GM19452 (cell line): ENCODE measurements around the gene CD3E.

Source experiments
- ATAC-seq: cut with Tn5 transposase; IDR thresholded peaks from one replicate; pipeline ENCODE4 v1.9.1; 2021; ENCODE audit not compliant: unreplicated experiment

Gene CD3E

DNA sequence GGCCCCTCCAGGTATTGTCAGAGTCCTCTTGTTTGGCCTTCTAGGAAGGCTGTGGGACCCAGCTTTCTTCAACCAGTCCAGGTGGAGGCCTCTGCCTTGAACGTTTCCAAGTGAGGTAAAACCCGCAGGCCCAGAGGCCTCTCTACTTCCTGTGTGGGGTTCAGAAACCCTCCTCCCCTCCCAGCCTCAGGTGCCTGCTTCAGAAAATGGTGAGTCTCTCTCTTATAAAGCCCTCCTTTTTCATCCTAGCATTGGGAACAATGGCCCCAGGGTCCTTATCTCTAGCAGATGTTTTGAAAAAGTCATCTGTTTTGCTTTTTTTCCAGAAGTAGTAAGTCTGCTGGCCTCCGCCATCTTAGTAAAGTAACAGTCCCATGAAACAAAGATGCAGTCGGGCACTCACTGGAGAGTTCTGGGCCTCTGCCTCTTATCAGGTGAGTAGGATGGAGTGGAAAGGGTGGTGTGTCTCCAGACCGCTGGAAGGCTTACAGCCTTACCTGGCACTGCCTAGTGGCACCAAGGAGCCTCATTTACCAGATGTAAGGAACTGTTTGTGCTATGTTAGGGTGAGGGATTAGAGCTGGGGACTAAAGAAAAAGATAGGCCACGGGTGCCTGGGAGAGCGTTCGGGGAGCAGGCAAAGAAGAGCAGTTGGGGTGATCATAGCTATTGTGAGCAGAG is at the start of gene CD3E:
CD3E (plus strand) TSS at position 163 of the 681 bp plus-strand sequence; CDS start at position 386, 223 bp downstream.
- ATAC-seq = no peak

DNA sequence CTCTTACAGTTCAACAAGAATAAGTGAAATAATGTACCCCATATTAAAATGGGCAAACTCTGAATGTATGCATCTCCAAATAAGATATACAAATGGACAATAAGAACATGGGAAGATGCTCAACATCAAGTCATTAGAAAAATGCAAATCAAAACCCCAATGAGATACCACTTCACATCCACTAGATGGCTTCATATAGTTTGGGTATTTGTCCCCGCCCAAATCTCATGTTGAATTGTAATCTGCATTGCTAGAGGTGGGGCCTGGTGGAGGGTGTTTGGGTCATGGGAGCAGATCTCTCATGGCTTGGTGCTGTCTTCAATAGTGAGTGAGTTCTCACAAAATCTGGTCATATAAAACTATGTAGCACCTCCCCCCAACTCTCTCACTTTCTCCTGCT is 46.1 kb upstream of the CD3E start:
- no peak for ATAC-seq

DNA sequence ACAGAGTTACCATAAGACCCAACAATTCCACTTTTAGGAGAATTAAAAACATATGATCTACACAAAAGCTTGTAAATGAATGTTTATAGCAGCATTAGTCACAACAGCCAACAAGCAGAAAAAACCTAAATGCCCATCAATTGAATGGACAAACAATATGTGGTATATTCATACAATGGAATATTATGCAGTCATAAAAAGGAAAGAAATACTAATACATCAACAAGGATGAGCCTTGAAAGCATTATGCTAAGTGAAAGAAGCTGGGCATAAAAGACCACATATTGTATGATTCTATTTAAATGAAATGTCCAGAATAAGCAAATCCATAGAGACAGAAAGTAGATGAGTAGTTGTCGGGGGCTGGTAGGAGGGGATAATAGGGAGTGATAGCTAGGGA is 45.4 kb upstream of the CD3E start:
- no peak for ATAC-seq

DNA sequence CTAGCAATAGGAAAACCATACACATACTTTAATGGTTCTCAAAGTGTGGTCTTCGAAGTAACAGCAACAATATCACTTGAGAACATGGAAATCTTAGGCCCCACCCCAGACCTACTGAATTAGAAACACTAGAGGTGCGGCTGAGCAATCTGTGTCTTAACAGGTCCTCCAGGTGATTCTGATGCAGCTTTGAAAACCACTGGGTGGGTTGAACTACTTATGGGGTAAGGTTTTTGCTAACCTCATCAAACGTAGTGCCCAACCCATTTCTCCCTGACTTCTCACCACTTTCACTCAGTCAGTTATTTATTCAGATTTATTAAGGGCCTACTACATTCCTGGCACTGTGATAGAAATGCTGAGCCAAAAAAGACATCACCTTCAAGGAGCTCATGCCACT is 44.2 kb upstream of the CD3E start:
- no peak for ATAC-seq

DNA sequence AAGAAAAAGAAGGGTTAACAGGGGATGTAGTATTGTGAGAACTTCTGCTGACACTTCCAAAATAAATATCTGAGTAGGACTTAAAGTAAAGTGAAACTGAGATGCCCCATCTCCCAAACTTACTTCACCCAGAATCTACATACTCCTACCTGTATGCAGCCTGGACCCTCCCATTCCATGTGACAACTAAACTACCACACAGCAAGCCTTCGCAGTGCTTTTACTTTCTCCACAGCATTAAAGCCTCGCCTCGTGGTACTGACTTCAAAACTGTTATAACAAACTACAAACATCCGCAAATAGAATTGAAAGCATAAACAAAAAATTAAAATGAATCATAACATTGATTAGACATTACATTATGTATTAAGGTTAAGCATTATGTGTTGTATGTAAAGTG is 41.4 kb upstream of the CD3E start:
- ATAC-seq = no peak

DNA sequence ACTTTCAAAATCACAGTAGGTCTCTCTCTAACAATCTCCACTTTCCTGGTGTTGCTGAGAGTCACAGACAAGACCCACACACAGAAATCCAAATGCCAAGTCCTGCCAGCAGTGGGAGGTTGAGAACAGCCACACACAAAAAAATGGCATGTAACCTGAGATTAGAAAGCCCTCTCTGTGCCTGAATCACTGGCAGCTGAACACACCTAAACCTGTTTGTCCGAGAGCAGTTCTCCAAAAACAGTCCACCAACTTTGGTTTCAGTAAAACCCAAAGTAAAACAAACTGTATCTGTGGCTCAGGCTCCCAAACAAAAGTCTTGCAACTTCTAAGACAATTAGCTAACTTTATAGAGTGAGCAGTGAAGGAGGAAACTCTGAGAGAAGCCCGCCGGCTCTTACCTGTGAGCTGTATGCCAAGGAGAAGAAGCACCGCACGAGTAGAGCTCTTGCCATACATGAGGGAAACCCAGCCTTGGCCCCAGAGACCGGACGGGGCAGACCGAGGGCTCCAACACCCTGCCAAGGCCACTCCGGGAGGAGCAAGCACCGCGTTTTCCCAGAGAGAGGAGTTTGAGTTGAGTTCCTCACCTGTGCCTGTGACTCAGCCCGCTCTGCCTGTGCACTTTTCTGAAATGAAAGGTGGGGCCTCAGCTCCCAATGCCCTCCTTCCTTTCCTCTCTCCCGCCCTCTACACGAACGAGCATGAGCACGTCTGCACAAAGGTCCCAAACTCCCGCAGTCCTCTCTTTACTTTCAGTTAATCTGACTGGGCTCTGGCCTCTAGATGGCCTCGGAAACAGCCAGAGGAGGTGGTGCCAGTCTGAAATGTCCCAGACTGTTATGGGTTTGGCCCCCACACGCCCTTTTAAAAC is 40.6 kb upstream of the CD3E start, which contains the start of gene MPZL2:
MPZL2 (minus strand) TSS at position 603 of the 874 bp plus-strand sequence; CDS start at position 459, 144 bp downstream.
- no peak for ATAC-seq

DNA sequence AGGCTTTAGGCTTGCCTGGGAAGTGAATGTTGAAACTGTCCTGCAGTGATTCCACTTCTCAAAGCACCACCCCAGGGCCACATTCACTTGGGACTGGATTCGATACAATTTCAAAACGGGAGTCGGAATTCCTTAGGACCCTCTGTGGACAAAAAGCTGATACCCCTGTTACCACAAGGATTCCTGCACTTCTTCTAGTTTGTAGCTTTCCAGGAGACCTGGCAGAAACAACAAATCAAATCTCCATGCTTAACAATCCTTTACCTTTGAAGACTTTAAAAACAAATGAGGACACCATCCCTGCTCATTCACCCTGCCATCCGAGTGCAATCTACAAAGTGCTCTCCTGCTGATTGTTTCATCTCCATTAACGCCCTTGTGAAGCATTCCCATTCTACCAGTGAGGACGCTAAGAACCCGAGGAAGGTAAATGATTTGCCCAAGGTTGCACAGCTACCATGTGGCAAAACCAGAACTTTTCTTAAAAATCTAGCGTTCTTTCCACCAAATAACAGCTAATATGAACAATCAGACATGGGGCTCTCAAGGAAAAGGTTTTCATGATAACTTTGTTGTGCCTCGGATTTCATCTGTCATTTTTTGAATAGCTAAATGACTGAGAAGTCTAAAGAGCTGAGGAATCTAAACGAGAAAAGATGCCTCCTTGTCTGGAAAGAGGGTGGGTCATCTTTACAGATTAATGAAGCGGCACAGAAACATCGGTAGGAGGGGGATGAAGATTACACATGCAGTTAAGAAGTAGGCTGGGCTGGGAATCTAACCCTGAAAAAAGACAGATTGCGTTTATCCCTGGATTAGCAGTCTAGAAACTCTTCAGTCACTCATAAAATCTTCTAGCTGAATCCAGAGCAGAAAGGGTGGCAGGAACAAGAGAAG is 39.7 kb upstream of the CD3E start:
- no peak for ATAC-seq

DNA sequence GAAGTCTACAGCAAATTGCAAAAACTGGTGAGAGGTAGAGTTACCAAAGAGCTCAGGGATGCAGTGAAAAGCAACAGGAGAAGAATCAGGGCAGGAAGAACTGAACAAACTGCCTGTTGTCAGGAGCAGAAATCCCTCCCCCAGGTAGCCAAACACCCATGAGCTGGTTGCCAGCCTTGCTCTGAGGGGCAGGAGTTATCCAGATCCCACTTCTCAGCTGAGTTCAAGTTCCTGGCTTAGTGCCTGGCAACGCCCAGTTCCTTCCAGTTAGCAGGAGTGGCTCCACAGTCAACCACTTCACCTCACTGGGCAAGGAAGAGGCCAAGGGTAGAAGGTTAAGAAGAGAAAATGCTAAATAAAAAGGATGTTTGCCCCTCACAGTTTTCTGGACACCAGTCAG is 38.6 kb upstream of the CD3E start:
- no peak for ATAC-seq

DNA sequence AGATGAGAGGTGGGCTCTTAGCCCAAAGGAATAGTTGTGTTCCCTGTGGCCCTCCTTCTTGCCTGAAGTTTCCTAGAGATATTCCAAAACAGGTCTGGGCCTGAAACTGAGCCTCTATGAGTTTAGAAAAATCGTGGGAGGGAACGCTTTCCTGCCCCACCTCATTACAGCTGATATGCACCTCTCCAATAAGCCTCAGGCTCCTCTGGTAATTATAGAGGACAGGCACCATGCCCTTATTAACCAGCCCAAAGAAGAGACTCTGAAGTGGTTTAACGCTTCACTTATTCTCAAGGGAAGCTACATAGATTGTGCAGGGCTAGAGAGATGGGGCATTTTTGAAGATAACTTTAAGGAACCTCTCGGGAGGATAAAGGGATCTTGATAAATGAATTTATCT is 37.0 kb upstream of the CD3E start:
- no peak for ATAC-seq

DNA sequence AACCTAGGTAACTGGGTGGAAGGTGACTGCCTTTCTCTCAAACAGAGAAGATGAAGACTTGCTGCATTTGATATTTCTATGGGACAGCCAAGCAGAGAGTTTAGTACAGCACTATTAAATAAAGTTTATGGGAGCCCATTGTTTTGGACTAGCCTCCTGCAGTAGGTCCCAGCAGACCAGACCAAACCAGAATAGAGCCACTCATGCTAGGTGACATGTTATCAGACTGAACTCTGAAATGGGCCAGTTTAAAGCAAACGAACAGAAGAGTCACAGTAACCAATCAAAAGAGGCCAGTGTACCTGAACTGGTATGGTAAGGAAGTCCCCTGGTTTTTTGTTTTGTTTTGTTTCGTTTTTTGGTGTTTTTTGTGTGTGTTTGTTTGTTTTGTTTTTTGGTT is 32.5 kb upstream of the CD3E start:
- no peak for ATAC-seq

DNA sequence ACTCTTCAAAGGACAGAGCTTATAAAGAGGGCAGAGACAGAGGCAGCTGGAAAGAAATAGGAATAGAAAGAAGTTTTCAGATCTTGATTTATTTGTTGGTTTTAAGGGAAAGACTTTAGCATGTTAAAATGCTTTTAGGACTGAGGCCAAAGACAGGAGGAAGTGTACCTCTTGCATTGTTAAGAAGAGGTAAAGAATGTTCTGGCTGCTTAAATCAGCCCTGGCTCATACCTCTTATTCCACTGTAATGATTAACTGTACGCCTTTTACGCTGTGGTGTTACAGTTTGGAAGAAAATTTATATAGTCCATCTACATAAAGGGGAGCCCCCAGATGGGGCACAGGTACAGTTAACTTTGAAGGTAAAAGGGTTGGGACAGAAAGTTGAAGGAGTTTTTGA is 30.3 kb upstream of the CD3E start:
- ATAC-seq = no peak

DNA sequence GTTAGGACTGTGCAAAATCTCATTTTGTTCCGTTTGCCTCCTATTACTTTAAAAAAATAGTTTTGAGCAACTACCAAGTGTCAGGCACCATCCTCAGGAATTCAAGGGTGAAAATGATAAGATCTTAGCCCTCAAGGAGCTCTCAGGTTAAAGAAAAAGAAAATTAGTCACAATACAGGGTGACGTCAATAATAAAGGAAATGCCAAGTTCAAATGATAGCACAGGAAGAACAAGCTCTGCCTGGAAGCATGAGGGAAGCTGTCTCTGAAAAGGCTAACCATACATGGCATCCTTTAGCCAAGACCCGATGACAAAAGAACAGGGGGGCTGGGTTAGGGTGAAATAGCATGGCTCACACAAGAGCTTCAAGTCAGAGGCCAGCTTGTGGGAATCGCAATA is 29.4 kb upstream of the CD3E start:
- no peak for ATAC-seq

DNA sequence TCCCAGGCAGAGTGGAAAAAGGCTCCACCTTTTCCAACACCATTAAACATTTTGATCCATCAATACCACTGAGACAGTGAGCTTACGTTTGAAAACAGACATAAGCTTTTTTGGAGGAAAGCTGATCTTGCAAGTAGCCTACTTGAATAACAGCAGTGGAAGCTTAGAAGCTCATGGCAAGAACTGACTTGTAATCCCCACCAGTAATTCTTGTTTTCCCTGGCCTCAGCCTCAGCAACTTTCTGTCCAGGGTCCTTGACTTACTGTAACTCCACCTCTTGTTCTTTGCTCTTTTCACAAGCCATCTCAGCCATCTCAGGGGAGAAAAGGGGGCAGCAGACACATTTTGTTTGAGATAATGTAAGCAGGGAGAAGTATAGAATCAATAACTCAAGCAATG is 28.1 kb upstream of the CD3E start:
- no peak for ATAC-seq

DNA sequence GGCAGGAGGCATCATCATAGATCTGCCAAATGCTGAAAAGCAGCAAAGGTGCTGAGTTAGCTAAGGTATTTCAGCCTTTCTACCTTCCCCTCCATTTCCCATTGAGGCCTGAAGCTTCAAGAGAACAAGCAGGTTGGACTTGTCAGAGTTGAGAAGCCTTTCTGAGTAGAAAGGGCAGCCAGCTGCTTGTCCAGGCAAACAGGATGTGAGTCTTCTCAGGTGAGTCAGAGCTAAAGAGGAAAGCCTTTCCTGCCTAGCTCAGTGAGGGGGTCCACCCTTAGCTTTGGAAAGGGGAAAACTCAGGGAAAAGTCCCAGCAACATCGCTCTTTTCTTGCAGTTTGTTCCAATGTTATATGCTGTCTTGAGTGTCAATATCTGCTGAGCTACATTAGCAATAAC is 27.2 kb upstream of the CD3E start:
- no peak for ATAC-seq

DNA sequence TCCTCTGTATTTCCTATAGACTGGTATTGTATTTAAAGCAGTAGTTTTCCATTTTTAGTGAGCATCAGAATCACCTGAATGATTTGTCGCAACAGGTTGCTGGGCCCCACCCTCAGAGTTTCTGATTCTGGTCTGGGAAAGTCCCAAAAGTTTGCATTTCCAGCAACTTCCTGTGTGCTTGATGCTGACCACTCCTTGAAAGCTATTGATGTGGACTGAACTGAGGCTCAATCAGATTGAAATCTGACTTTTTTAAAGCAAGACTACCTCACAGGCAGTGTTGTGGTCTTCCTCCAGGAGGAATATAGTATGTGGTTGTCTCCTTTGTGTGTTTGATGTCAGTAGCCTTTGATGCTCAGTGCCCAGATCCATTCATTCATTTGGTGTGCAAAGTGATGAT is 23.2 kb upstream of the CD3E start:
- no peak for ATAC-seq

DNA sequence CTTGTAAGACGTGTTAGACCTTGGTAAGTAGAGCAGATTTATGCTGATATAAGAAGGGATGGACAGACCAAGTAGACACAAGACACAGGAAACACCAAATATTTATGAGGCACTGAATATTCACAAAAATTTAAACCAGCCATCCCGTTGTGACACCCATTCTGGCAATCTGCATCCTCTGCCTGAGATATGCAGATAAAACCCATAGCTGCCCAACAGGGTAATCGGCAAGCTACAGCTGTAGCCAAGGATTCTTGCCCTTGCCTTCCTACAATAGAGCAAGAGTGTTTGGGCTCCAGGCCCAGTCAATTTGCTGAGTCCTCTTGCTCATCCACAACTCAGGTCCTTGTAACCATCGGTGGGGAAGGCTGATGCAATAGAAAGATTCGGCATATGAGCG is 21.9 kb upstream of the CD3E start:
- ATAC-seq = no peak

DNA sequence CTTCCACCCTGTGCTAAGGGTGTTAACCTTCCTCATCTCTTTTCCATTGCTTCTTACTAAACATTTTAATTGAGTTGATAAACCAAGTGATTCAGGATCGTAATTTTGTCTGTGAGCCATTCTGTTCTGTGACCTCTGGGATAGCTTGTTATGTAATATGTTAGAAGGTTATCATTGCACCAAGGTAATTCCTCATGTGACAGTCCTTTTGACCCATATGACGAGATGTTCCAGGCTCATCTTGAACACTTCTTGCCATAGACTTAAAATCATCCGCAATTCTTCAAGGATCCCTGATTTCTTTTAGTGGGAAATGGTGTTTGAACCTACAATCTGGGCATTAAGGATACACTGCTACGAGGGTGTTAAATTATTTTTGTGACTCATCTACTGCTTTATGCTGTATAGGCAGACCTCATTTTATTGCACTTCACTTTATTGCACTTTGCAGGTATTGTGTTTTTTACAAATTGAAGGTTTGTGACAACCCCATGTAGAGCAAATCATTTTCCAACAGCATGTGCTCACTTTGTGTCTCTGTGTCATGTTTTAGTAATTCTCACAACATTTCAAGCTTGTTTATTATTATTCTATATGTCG is 21.4 kb upstream of the CD3E start:
- ATAC-seq = no peak

DNA sequence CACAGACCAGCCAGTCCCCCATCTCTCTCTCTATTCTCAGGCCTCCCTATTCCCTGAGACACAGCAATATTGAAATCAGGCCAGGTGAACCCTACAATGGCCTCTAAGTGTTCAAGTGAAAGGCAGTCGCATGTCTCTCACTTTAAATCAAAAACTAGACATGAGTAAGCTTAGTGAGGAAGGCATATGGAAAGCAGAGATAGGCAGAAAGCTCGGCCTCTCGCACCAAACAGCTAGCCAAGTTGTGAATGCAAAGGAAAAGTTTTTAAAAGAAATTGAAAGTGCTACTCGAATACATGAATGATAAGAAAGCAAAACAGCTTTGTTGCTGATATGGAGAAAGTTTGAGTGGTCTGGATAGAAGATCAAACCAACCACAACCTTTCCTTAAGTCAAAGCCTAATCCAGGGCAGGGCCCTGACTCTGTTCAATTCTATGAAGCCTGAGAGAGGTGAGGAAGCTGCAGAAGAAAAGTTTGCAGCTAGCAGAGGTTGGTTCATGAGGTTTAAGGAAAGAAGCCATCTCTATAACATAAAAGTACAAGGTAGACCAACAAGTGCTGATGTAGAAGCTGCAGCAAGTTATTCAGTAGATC is 20.7 kb upstream of the CD3E start:
- no peak for ATAC-seq

DNA sequence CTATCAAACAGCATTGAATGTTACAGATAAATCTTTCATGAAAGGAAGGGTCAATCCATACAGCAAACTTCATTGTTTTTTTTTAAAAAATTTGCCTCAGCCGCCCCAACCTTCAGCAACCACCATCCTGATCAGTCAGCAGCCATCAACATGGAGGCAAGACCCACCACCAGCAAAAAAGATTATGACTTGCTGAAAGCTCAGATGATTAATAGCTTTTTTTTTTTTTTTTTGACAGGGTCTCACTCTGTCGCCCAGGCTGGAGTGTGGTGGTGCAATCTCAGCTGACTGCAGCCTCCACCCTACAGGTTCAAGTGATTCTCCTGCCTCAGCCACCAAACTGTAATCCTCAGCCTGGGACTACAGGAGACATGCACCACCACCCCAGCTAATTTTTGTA is 18.0 kb upstream of the CD3E start:
- ATAC-seq = no peak

DNA sequence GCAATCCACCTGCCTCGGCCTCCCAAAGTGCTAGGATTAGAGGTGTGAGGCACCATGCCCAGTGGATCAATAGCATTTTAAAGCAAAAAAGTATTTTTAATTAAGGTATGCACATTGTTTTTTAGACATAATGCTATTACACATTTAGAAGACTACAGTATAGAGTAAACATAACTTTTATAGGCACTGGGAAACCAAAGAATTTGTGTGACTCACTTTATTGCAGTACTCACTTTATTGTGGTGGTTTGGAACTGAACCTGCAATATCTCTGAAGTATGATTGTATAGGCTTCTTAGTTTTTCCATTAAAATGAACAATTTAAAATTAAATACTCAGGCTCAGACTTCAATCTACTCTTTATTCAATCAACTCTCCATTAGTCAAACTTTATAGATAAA is 17.5 kb upstream of the CD3E start:
- no peak for ATAC-seq

DNA sequence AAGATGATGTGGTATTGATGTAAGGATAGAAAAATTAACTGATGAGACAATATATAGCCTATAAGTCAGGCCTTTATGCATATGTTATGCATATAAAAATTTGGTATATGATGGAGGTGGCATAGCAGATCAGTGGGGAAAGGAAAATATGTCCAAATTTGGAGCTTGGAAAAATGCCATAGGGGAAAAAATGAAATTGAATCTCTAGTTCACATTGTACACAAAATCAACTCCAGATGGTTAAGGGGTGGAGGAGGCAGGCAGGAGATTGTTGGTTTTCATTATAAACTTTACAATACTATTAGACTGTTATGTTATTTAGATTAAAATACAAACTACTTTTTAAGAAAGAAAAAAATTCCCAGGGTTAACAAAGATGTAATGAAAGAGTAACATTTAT is 15.1 kb upstream of the CD3E start:
- no peak for ATAC-seq
